ENCODE data around the gene PNPLA3. TPM values are rescaled to one million over a fixed set of nuclear protein-coding genes. Genes with fewer than 3 reads are reported as not detected.

PNPLA3 gene
- polyA plus RNA-seq, 1 of the 3 experiments (the other 2 are of a cell fraction) = 3.2 TPM

Other genes with a start within 250 kb of the PNPLA3 start
- gene EFCAB6, start 111.5 kb upstream of the PNPLA3 start, polyA plus RNA-seq (2012; rRNA removed) = 0.41 and 0.46 TPM in 2 replicates
- gene SULT4A1, start 61.3 kb upstream of the PNPLA3 start, polyA plus RNA-seq (2012; rRNA removed) = 3.9 and 4.1 TPM in 2 replicates
- not detected in 2 replicates for gene PNPLA5, start 31.8 kb upstream of the PNPLA3 start, polyA plus RNA-seq (2012; rRNA removed)
- gene SAMM50, start 31.6 kb downstream of the PNPLA3 start, polyA plus RNA-seq (2012; rRNA removed) = 46.7 and 49.6 TPM in 2 replicates
- 57.7 and 87.8 TPM in 2 replicates for gene PARVB, start 100.5 kb downstream of the PNPLA3 start, polyA plus RNA-seq (2012; rRNA removed)

Measured in SK-N-SH (cell line).